Brain microvascular endothelial cell (primary cell): ENCODE measurements around the gene BTN2A1.

Source experiments
- DNase-seq: peaks from one replicate; pipeline ENCODE4 v3.0.0-alpha.2; 2020
- H3K27ac ChIP-seq: fragments of 250-450 bp; sonication (Bioruptor Pico); 2 replicates; pipeline ENCODE4 v1.5.1; 2020; ENCODE audit warnings: mild to moderate bottlenecking, moderate library complexity
- H3K27me3 ChIP-seq: fragments of 250-450 bp; sonication (Bioruptor Pico); replicated peaks from 2 replicates; pipeline ENCODE4 v1.5.1; 2020; ENCODE audit warnings: mild to moderate bottlenecking
- H3K36me3 ChIP-seq: fragments of 250-450 bp; sonication (Bioruptor Pico); replicated peaks from 2 replicates; pipeline ENCODE4 v1.5.1; 2020; ENCODE audit warnings: mild to moderate bottlenecking
- H3K4me3 ChIP-seq: 2 replicates; pipeline ENCODE4 v1.5.1; 2011; ENCODE audit warnings: low read depth, mild to moderate bottlenecking, control low read depth, low read length, moderate library complexity
- in situ Hi-C: cut with HindIII; loops from 2 replicates; pipeline ENCODE4 v1.10.0; 2017; ENCODE audit warnings: low sequenced_read_pairs, low pct_ligation_motif_present
- TF ChIP-seq, protein P1 (sequence below): IDR thresholded peaks from 2 replicates; pipeline ENCODE4 v1.5.1; 2011; ENCODE audit warnings: low read depth, mild to moderate bottlenecking, moderate library complexity, low read length, control low read depth, inconsistent platforms; ENCODE audit errors: missing control alignments

The BTN2A1 gene

DNA sequence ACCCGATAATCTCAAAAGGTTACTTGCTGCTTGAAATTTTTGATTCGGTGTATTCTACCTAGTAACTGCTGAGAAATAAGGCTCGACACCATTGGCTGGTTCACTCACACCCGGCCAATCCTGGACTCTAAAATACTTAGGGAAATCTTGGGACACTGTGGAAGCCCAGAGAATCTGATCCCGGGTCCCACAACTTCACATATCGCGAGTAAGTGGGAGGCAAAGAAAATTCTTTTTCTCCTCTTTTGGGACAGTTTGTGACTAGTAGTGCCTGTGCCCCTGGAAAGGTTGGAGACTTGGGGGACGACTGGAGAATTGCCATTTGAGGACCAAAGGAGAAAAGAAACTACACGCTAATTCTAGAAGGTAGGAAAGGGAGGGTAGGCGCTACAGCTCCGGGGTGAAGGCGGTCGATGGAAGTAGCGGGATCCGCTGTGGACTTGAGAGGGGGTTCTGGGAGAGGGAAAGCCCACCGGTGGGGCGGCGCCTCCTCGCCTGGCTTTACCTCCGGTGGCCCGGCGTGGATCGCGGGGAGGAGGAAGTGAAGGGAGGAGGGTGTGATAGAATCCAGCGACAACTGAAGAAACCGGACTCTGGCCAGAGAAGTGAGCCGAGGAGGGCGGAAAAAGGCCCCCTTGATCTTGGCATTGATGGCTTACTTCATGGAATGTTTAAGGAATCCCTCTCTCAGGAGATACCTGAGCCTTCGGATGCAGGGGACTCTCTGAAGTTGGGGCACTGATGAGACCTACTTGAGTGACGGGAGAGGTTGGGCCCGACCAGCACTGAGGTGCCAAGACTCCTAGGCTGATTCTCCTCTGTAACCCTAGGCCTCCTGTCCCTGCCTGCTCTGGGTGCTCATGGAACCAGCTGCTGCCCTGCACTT is 36.3 kb upstream of the BTN2A1 start:
- Histone ChIP-seq H3K27ac (peak overlapping the region; percentile 81), H3K36me3 (no peaks in the 10 kb centered on the region), H3K27me3 (no peaks in the 10 kb centered on the region), H3K4me3 (peak overlapping the region; percentile 73)
- in situ Hi-C loops, result no loop called here
- TF ChIP-seq, protein P1, sequence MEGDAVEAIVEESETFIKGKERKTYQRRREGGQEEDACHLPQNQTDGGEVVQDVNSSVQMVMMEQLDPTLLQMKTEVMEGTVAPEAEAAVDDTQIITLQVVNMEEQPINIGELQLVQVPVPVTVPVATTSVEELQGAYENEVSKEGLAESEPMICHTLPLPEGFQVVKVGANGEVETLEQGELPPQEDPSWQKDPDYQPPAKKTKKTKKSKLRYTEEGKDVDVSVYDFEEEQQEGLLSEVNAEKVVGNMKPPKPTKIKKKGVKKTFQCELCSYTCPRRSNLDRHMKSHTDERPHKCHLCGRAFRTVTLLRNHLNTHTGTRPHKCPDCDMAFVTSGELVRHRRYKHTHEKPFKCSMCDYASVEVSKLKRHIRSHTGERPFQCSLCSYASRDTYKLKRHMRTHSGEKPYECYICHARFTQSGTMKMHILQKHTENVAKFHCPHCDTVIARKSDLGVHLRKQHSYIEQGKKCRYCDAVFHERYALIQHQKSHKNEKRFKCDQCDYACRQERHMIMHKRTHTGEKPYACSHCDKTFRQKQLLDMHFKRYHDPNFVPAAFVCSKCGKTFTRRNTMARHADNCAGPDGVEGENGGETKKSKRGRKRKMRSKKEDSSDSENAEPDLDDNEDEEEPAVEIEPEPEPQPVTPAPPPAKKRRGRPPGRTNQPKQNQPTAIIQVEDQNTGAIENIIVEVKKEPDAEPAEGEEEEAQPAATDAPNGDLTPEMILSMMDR, result no peak
- DNase-seq, result peak; percentile 94

DNA sequence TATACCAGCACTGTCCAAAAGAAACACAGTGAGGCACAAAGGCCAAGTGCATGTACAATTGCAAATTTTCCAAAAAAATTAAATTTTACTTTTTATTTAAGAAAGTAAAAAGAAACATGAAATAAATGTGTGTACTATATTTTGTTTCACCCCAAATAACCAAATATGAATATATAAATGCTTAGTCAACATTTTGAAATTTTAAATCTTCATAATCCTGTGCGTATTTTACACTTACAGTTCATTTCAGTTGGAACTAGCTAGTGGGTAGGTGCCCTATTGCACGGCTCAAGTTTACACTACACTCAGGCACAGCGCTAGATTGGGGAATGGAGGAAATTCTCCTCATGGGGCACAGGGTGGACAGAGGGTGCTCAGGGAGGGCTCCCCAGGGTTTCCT is 35.4 kb upstream of the BTN2A1 start:
- no peak for DNase-seq
- TF ChIP-seq, protein P1, result no peak
- Histone ChIP-seq H3K27ac (no peak overlapping the region), H3K4me3 (peak overlapping the region; percentile 73), H3K27me3 (no peaks in the 10 kb centered on the region), H3K36me3 (peaks cover 7% of the 10 kb centered on the region)
- in situ Hi-C loops, result no loop called here

DNA sequence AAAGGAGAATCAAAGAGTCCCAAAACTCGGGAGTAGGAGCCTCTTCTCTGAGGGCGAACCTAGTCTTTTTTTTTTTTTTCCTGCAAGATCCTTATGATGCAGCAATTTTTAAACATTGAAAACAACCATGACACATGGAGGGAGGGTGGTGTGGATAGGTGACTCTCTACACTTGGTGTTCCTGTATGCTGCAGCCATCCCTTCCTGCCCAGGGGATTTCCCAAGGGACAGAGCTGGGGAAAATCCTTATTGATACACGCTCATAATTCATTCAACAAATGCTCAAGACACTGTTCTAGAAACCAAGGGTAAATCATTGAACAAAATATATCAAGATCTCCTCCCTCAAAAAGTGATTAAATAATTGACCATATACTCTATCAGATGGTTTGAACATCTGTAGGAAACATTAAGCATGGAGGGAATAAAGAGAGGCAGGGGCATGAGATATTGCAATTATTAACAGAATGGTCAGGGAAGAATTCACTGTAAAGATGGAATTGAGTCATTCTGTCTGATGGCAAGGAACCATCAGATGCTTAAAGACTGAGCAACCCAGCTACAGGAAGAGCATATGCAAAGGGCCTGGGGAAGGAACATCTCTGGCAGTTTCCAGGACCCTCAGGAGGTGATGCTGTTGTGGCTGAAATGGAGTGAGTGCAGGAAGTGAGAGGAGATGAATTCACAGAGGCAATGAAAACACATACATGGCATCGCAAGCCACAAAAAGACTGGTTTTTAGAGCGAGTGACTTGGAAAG is 30.9 kb upstream of the BTN2A1 start:
- TF ChIP-seq, protein P1, result no peak
- in situ Hi-C loops, result no loop called here
- peaks cover 28% of the 10 kb centered on the region for H3K36me3 ChIP-seq
- no peak overlapping the region for H3K4me3 ChIP-seq
- H3K27me3 ChIP-seq, result no peaks in the 10 kb centered on the region
- no peak overlapping the region for H3K27ac ChIP-seq
- DNase-seq, result no peak

DNA sequence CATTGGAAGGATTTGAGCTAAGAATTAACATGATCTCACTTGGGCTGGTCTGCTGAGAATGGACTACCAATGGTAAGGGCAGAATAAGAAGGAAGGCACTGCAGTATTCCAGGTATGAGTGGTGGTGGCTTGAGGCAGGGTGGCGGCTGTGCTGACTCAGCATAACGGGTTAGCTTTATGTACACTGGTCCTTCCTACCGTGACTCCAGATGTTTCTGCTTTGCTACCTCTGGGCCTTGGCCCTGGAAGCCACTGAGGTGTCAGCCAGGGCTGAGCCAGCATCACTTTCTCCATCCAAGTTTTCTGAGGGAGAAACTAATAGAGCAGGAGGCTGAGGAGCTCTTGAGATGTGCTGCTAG is 30.3 kb upstream of the BTN2A1 start:
- H3K27me3 ChIP-seq, result no peaks in the 10 kb centered on the region
- in situ Hi-C loops, result no loop called here
- DNase-seq, result no peak
- no peak overlapping the region for H3K4me3 ChIP-seq
- H3K27ac ChIP-seq, result no peak overlapping the region
- H3K36me3 ChIP-seq, result peaks cover 28% of the 10 kb centered on the region
- TF ChIP-seq, protein P1, result no peak

DNA sequence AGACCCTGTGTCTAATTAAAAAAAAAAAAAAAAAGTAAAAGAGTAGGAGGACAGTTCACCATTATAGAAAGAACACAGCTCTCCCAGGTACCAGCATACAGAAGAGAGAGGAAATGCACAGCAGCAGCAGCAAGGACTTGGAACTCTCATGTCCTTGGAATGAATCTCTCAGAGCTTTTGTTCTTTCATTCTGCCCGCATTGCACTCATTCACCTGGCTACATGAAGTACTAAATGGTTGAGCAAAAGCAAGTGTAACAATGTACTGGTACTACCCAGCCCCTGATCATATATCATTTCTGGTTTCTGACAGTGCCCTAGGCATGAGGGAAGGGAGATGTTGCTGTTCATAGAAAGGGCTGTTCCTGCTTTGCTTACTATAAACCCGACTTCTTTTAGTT is 29.5 kb upstream of the BTN2A1 start:
- TF ChIP-seq, protein P1, result no peak
- in situ Hi-C loops, result no loop called here

More for the DNA sequence above, 29.5 kb upstream of the BTN2A1 start:
- DNase-seq, result no peak
- Histone ChIP-seq H3K27me3 (no peaks in the 10 kb centered on the region), H3K27ac (no peak overlapping the region), H3K4me3 (no peak overlapping the region), H3K36me3 (peaks cover 28% of the 10 kb centered on the region)
